Rectal smooth muscle tissue (tissue), 1 donor: Measurements from ENCODE around the gene CHSY1.
"Not testable (repeated sequence)": the region's sequence is repeated elsewhere in the genome, so short reads cannot be mapped to it uniquely, and the experiment has no call there.

ENCODE experiments used
- H3K27ac ChIP-seq: one replicate; pipeline ENCODE4 v1.7.0; 2013; ENCODE audit warnings: low read depth, low read length, inconsistent platforms
- H3K27me3 ChIP-seq: one replicate; pipeline ENCODE4 v1.7.0; 2013; ENCODE audit warnings: low read length; ENCODE audit not compliant: control insufficient read depth, insufficient read depth
- H3K36me3 ChIP-seq: one replicate; pipeline ENCODE4 v1.7.0; 2013; ENCODE audit warnings: low read length; ENCODE audit not compliant: control insufficient read depth, insufficient read depth
- H3K4me1 ChIP-seq: one replicate; pipeline ENCODE4 v1.7.0; 2013; ENCODE audit warnings: low read length; ENCODE audit not compliant: control insufficient read depth, insufficient read depth
- H3K4me3 ChIP-seq: one replicate; pipeline ENCODE4 v1.7.0; 2013; ENCODE audit warnings: low read length
- H3K9ac ChIP-seq: one replicate; pipeline ENCODE4 v1.7.0; 2013; ENCODE audit warnings: low read length

Gene CHSY1

DNA sequence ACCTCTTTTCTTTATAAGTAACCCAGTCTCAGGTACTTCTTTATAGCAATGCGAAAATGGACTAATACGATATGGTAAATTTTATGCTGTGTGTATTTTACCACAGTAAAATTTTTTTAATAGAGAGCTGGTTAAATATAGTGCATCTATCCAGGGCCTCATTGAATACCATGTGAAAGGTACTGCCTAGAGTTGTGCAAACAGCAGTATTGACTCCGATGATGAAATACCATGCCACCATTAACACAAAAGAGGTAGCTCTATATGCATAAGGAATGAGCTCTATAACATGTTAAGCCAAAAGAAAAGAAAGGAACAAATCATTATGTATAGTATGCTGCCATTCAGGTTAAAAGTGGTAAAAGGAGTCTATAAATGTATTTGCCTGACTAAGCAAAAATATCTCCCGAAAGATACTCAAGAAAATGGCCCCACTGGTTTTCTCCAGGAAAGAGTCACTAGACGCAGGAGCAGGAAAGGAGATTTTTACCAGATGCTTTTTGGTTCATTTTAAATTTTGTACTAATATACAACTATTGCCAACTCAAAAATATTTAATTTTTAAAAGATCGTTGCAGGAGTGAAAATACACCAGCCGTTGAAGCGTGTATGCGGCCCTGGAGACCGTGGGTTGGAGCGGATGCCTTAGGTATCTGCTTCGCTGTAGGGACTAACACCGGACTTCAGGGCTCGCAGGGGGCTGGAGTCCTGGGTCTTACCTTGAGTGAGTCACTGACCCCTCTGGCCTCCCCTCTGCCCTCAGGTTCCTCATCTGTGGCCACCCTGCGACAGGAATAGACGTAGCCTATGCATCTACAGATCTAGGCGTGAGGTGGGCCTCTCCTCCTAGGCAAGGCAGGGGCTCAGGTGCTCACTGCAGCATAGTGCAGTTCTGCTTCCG is 120.1 kb downstream of the CHSY1 start:
- H3K9ac ChIP-seq = no peak overlapping the region
- H3K36me3 ChIP-seq = no peaks in the 10 kb centered on the region
- no peaks in the 10 kb centered on the region for H3K27me3 ChIP-seq
- peaks cover 12% of the 10 kb centered on the region for H3K4me1 ChIP-seq
- no peak overlapping the region for H3K4me3 ChIP-seq
- no peak overlapping the region for H3K27ac ChIP-seq

- Histone ChIP-seq H3K36me3 (no peaks in the 10 kb centered on the region), H3K27me3 (no peaks in the 10 kb centered on the region), H3K4me3 (no peak overlapping the region), H3K9ac (no peak overlapping the region), H3K4me1 (peaks cover 12% of the 10 kb centered on the region), H3K27ac (no peak overlapping the region)
Measured at GRCh38 chr15:101129851-101130380, 121.9 kb downstream of the CHSY1 start.

GRCh38 chr15:101128221-101129015 is 123.4 kb downstream of the CHSY1 start:
- no peaks in the 10 kb centered on the region for H3K36me3 ChIP-seq
- H3K4me3 ChIP-seq = no peak overlapping the region
- no peak overlapping the region for H3K27ac ChIP-seq
- no peaks in the 10 kb centered on the region for H3K27me3 ChIP-seq
- H3K9ac ChIP-seq = no peak overlapping the region
- H3K4me1 ChIP-seq = peaks cover 12% of the 10 kb centered on the region

DNA sequence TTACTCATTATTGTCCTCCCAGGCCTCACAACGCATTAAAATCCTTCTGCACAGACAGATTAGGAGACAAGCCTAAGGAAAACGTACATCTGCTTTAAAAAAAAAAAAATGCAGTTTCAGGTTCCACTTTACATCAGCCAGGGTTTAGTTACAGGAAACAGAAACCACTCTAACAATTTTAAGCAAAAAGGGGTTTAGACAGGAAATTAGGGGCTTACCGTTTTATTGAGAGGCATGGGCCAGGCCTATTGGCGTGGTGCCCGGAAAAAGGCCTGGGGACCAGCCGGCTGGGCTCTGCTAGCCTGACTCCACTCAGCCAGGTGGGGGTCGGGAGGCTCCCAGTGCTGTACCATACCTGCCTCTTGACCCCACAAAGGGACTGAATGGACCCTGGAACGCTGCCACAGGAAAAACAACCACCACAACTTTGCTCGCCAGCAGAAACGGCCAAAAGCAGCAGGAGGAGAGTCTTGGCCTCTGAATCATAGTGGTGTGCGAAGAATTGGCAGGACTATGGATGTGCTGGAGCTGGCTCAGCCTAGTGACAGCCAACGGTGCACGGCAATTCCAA is 124.3 kb downstream of the CHSY1 start:
- Histone ChIP-seq H3K27ac (peak overlapping the region; percentile 63), H3K27me3 (no peaks in the 10 kb centered on the region), H3K36me3 (no peaks in the 10 kb centered on the region), H3K9ac (peak overlapping the region; percentile 17), H3K4me3 (peak overlapping the region; percentile 43), H3K4me1 (peaks cover 12% of the 10 kb centered on the region)

DNA sequence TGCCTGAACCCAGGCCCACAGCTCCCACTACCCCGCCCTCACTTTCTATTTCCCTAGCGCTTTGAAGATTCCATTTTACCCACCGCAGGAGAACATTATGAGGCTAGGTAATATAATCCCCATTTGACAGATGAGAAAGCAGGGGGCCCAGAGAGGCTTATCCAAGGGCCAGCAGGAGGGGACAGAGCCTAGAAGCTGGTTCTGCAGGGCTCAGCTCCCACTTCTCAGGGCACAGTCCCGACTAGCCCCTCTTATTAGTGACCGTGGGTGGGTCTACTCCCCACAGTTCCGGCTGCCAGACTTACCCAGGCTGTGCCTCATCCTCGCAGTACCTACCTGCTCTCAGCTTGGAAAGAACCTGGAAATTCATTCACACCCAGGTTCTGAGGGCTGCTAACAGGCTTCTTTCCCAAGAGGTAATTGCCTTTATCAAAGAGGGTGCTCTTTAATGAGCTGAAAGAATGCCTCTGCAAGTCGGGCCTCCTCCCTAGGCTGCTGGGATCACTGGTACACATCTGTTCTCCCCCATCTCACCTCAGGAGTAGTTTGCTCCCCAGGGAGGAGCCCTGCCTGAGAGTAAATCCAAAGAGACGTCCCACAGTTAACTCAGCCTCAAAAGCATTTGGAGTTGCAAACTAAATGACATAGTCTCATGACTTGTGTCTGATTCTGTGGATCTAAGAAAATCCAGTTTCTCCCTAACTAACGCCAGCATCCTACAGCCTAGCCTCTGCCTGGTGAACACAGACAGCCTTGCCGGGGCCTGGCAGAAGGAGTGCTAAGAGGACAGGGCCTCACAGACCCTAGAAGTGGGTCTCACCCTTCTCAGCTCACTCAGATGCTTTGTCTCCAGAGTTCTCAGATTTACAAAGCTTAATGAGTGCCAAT is 125.0 kb downstream of the CHSY1 start:
- Histone ChIP-seq H3K36me3 (no peaks in the 10 kb centered on the region), H3K27me3 (no peaks in the 10 kb centered on the region), H3K4me1 (peaks cover 12% of the 10 kb centered on the region), H3K27ac (peak overlapping the region; percentile 63), H3K4me3 (no peak overlapping the region), H3K9ac (peak overlapping the region; percentile 17)

GRCh38 chr15:101125881-101126428 is 125.9 kb downstream of the CHSY1 start:
- not testable (repeated sequence) for H3K27me3 ChIP-seq, H3K36me3 ChIP-seq, H3K4me3 ChIP-seq, H3K9ac ChIP-seq, H3K27ac ChIP-seq
- H3K4me1 ChIP-seq = peaks cover 19% of the 10 kb centered on the region
